Measurements from ENCODE around the gene KCNJ3.

GRCh38 chr2:154836632-154837031, 138.1 kb downstream of the KCNJ3 start:
- TF ChIP-seq EZH2 (optimal IDR thresholded peaks at IDR 0.05; ENCODE audit: low read depth, low read length): no peak
- TF ChIP-seq CTCF (IDR thresholded peaks at IDR 0.05; ENCODE audit: low read length): no peak
- TF ChIP-seq EZH2phosphoT487 (IDR thresholded peaks at IDR 0.05; ENCODE audit: low read length): no peak
